MCF 10A (cell line): ENCODE measurements around the gene ZNF76. TPM values are rescaled to one million over a fixed set of nuclear protein-coding genes. Genes with fewer than 3 reads are reported as not detected.

Experiments
- BruUV-seq: library from RNA; stranded (reverse); fragments of 400-500 nt; replicated peaks from 2 replicates; lab custom pipeline; 2021; lab: Mats Ljungman, UMichigan
- CTCF ChIA-PET: fragments of 300-600 bp; sonication (Branson Sonifier 250); formaldehyde crosslinking; extraction: SDS; loops from one replicate; lab custom pipeline; 2021; ENCODE audit warnings: antibody characterized with exemption, inconsistent platforms; lab: Yijun Ruan, JAX
- POLR2A ChIA-PET: fragments of 300-600, 350-650 bp; sonication (Branson Sonifier 250); formaldehyde crosslinking; extraction: SDS; loops from one replicate; lab custom pipeline; 2020; ENCODE audit warnings: antibody characterized with exemption, inconsistent platforms; lab: Yijun Ruan, JAX
- DNase-seq: peaks from one replicate; pipeline ENCODE4 v3.0.0-alpha.2; 2018; ENCODE audit not compliant: unreplicated experiment
- H3K27ac Mint-ChIP-seq: one replicate; pipeline ENCODE4 v1.8.0; 2022; ENCODE audit warnings: mild to moderate bottlenecking, low read depth, mixed read lengths; ENCODE audit not compliant: unreplicated experiment
- H3K27me3 Mint-ChIP-seq: one replicate; pipeline ENCODE4 v1.8.0; 2022; ENCODE audit warnings: mixed read lengths; ENCODE audit not compliant: insufficient read depth, unreplicated experiment
- H3K36me3 Mint-ChIP-seq: one replicate; pipeline ENCODE4 v1.8.0; 2022; ENCODE audit warnings: mild to moderate bottlenecking, moderate library complexity, mixed read lengths; ENCODE audit not compliant: insufficient read depth, unreplicated experiment
- H3K4me1 Mint-ChIP-seq: one replicate; pipeline ENCODE4 v1.8.0; 2022; ENCODE audit warnings: mixed read lengths; ENCODE audit not compliant: insufficient read depth, unreplicated experiment
- H3K4me3 Mint-ChIP-seq: one replicate; pipeline ENCODE4 v1.8.0; 2022; ENCODE audit warnings: mild to moderate bottlenecking, moderate library complexity, mixed read lengths; ENCODE audit not compliant: unreplicated experiment
- H3K9me3 Mint-ChIP-seq: one replicate; pipeline ENCODE4 v1.8.0; 2022; ENCODE audit warnings: mixed read lengths; ENCODE audit not compliant: unreplicated experiment
- CTCF ChIP-seq: fragments of 200-600 bp; IDR thresholded peaks from one replicate; pipeline ENCODE4 v1.8.0; 2022; ENCODE audit warnings: antibody characterized with exemption, mild to moderate bottlenecking; ENCODE audit not compliant: unreplicated experiment
- intact Hi-C: fragments of 100-400 bp; cut with micrococcal nuclease; formaldehyde crosslinking; loops from 2 replicates; pipeline ENCODE4 v1.14.1; 2022
- total RNA-seq: library from RNA; stranded (reverse); gene quantifications from 2 replicates; pipeline ENCODE4 v1.2.3, GENCODE V29; 2022

The ZNF76 gene
- total RNA-seq, 1 experiment from 2014 or later = 28.0 TPM

DNA sequence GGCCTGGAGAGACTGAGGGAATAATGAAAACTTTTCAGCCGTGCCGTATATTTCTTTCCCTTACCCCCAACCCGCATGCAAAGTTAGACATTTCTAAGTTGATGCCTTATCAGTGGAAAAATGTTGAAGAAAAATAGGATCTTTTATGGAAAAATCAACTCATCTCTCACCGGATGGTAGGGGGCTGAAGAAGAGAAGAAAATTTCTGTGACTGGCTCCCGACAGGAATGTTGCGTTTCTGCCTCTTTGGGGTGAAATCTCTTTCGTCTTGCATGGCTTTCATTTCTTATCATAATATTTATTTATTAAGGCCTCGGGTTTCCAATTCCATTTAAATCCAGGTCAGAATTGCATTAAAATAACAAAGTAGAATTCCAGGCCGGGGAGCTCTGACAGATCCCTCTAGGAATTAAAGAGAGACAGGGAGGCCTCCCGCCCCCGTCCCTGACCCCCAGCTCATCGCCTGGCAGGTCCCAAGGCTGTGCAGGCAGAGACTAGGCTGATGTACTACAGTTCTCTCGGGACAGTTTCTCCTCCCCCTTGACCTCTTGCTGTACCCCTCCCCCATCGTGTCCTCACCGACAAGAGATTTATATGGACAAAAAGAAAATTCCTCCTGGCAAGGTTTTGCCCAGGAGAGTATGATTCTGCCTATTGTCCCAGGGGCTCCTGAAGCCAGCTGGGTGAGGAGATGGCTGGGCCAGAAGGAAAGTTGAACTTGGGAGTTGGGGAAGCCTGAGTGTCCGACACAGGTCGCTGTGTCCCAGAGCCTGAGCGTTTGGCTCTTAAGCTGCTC is 44.5 kb upstream of the ZNF76 start:
- peaks cover 34% of the 10 kb centered on the region for H3K27me3 Mint-ChIP-seq
- no peak overlapping the region for H3K4me3 Mint-ChIP-seq
- intact Hi-C loops = no loop called here
- H3K27ac Mint-ChIP-seq = no peak overlapping the region
- ChIA-PET CTCF (interaction anchor here (0.6 to 1.5 kb wide), 4 partner anchors 10 to 752 kb away, joined by 3 to 7 read pairs (median 4); partner anchors contain the start of gene TCP11), POLR2A (interaction anchor here (1.7 kb wide), 1 partner anchor 11 kb away, joined by 5 read pairs; no protein-coding TSS in a partner anchor)
- H3K9me3 Mint-ChIP-seq = no peaks in the 10 kb centered on the region
- TF ChIP-seq CTCF = no peak
- DNase-seq = no peak
- peaks cover 4% of the 10 kb centered on the region for H3K4me1 Mint-ChIP-seq
- H3K36me3 Mint-ChIP-seq = peaks cover 6% of the 10 kb centered on the region
- BruUV-seq = no TSS peak

DNA sequence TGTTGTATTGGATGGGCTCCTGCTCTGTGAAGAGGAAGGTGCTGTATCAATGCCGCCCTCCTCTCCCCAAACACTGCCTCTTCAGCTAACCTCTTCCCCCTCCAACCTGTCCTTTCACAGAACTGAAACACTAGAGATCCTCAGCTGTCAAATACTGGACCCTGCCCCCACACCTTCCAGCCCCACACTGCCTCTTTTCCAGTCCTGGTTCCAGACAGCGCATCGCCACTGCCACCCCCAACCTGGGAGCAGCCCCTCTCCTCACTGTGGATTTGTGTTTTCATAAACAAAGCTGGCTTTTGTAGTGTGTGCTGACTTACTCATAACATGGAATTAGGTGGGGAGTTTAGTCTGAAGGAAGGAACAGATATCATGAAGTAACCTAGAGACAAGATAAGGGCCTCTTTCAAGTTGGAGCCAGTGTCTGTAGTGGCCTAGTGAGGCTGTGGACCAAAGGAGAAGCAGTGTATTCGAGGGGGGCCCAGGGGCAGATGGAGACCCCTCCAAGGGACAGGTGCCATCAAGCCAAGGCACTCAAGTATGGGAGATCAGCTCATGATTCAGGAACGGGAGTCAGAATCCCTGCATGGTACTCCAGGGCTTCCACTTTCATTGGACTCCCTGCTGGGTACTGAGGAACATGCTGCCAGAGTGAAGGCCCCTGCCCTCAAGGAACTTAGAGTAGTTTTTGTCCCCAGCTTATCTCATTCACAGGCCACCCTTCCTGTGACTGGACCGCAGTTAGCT is 43.7 kb upstream of the ZNF76 start:
- H3K36me3 Mint-ChIP-seq = peaks cover 6% of the 10 kb centered on the region
- peaks cover 4% of the 10 kb centered on the region for H3K4me1 Mint-ChIP-seq
- no peak overlapping the region for H3K27ac Mint-ChIP-seq
- no peak overlapping the region for H3K4me3 Mint-ChIP-seq
- ChIA-PET POLR2A (interaction anchor here (1.7 kb wide), 1 partner anchor 10 kb away, joined by 5 read pairs; no protein-coding TSS in a partner anchor), CTCF (interaction anchor here (0.6 to 1.5 kb wide), 7 partner anchors 10 to 751 kb away, joined by 3 to 7 read pairs (median 5); partner anchors contain the start of gene TCP11)
- no peak for DNase-seq
- H3K27me3 Mint-ChIP-seq = peaks cover 34% of the 10 kb centered on the region
- BruUV-seq = no TSS peak
- intact Hi-C loops = no loop called here
- H3K9me3 Mint-ChIP-seq = no peaks in the 10 kb centered on the region
- TF ChIP-seq CTCF = no peak

DNA sequence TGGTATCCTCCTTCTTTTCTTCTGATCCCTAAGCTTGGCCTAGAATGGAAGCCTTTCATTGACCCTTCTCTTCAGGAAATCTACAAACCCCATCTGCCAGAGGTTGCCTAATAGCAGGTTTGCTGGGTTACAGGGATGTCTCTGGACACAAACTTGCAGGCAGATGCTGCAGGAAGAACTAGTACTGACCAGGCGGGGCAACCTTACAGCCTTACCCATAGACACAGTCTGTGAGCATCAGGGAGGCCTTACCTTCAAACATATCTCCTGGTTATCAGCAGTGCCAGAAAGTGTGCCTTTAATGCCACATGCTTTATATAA is 43.2 kb upstream of the ZNF76 start:
- ChIA-PET POLR2A (interaction anchor here (1.7 kb wide), 1 partner anchor 10 kb away, joined by 5 read pairs; no protein-coding TSS in a partner anchor), CTCF (interaction anchor here (0.8 to 1.3 kb wide), 3 partner anchors 11 to 68 kb away, joined by 3 to 5 read pairs (median 5); no protein-coding TSS in a partner anchor)
- DNase-seq = no peak
- intact Hi-C loops = no loop called here
- Mint-ChIP-seq H3K9me3 (no peaks in the 10 kb centered on the region), H3K4me3 (no peak overlapping the region), H3K27ac (no peak overlapping the region), H3K27me3 (peaks cover 34% of the 10 kb centered on the region), H3K4me1 (peaks cover 4% of the 10 kb centered on the region), H3K36me3 (peaks cover 6% of the 10 kb centered on the region)
- no peak for TF ChIP-seq CTCF
- no TSS peak for BruUV-seq
